NT2/D1 (cell line): ENCODE measurements around the gene ZNF467.

Source experiments
- DNase-seq: peaks from one replicate; pipeline ENCODE4 v3.0.0-alpha.2; 2011; ENCODE audit warnings: low read depth, low spot score
- H3K27me3 ChIP-seq: 2 replicates; pipeline ENCODE4 v1.6.0; 2011; ENCODE audit warnings: mild to moderate bottlenecking; ENCODE audit not compliant: insufficient read length, insufficient read depth
- H3K36me3 ChIP-seq: 2 replicates; pipeline ENCODE4 v1.6.1; 2011; ENCODE audit warnings: mild to moderate bottlenecking, low read length, mixed read lengths; ENCODE audit not compliant: insufficient read depth, insufficient read length
- H3K4me1 ChIP-seq: 2 replicates; pipeline ENCODE4 v1.5.1; 2011; ENCODE audit not compliant: insufficient read depth, insufficient read length
- H3K4me3 ChIP-seq: 2 replicates; pipeline ENCODE4 v1.5.1; 2011; ENCODE audit warnings: low read depth; ENCODE audit not compliant: insufficient read length
- H3K9ac ChIP-seq: 2 replicates; pipeline ENCODE4 v1.6.0; 2011; ENCODE audit warnings: low read depth; ENCODE audit not compliant: insufficient read length
- H3K9me3 ChIP-seq: 2 replicates; pipeline ENCODE4 v1.5.1; 2011; ENCODE audit warnings: mild to moderate bottlenecking, low read length; ENCODE audit not compliant: insufficient read depth
- SUZ12 ChIP-seq: IDR thresholded peaks from 2 replicates; pipeline ENCODE4 v1.6.1; 2011; ENCODE audit not compliant: insufficient read length, insufficient read depth; ENCODE audit errors: extremely low read depth
- YY1 ChIP-seq: IDR thresholded peaks from 2 replicates; pipeline ENCODE4 v1.6.1; 2011; ENCODE audit not compliant: insufficient read length, insufficient read depth
- ZNF274 ChIP-seq: IDR thresholded peaks from 2 replicates; pipeline ENCODE4 v1.6.1; 2011; ENCODE audit warnings: mild to moderate bottlenecking, low read depth, low read length

The ZNF467 gene

GRCh38 chr7:149815121-149815520 is 41.7 kb upstream of the ZNF467 start:
- TF ChIP-seq SUZ12 (no peak), ZNF274 (no peak), YY1 (no peak)
- H3K4me1 ChIP-seq, result peaks cover 9% of the 10 kb centered on the region

DNA sequence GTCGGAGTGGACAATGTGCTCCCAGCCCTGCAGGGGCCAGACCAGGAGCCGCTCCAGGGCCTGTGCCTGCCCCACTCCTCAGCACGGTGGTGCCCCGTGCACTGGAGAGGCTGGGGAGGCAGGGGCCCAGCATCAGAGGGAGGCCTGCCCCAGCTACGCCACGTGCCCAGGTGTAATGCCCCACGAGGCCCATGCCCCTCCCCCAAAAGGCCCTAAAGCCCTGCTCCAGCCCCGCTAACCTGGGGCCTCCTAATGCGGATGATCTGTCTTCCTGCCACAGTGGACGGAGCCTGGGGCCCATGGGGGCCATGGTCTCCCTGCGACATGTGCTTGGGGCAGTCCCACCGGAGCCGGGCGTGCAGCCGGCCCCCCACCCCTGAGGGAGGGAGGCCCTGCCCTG is 41.1 kb upstream of the ZNF467 start:
- TF ChIP-seq ZNF274, result no peak
- TF ChIP-seq SUZ12, result no peak
- TF ChIP-seq YY1, result no peak
- no peak for DNase-seq
- H3K4me3 ChIP-seq, result no peak overlapping the region
- no peaks in the 10 kb centered on the region for H3K27me3 ChIP-seq
- H3K4me1 ChIP-seq, result peaks cover 9% of the 10 kb centered on the region
- no peaks in the 10 kb centered on the region for H3K9me3 ChIP-seq
- H3K9ac ChIP-seq, result no peak overlapping the region
- no peaks in the 10 kb centered on the region for H3K36me3 ChIP-seq

More at GRCh38 chr7:149815121-149815520, 41.7 kb upstream of the ZNF467 start:
- H3K36me3 ChIP-seq, result no peaks in the 10 kb centered on the region
- no peaks in the 10 kb centered on the region for H3K27me3 ChIP-seq
- H3K4me3 ChIP-seq, result no peak overlapping the region
- no peak for DNase-seq
- H3K9ac ChIP-seq, result no peak overlapping the region
- no peaks in the 10 kb centered on the region for H3K9me3 ChIP-seq

DNA sequence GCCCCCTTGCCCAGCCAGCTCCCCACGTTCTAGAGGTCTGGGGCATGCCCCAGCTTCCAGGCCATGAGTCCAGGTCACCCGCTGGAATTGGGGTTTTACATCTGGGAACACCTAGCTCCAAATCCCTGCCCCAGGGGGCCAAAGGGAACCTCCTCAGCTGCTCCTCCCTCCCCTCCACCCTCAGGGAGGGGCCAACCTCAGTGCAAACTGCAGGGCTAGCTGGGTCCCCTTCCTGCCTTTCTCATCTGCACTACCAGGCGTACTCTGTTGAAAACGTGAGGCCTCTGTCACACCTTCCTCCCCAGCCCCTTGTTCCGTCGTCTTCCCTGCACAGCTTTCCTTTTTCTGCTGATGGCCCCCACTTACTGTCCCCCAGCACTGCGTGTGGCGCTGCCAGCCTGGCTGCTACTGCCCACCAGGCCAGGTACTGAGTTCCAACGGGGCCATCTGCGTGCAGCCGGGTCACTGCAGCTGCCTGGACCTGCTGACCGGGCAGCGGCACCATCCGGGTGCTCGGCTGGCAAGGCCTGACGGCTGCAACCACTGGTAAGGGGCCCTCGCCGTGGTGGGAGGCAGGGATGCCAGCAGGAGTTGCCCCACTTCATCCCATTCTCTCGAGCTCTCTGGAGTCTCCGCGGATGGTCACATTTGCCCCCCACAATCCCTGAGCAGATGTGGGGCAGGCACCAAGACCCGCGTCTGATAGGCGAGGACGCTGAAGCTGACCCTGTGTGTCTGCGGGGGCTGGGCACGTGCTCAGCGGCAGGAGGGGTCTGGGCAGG is 40.1 kb upstream of the ZNF467 start:
- TF ChIP-seq YY1, result no peak
- Histone ChIP-seq H3K4me1 (peaks cover 9% of the 10 kb centered on the region), H3K27me3 (no peaks in the 10 kb centered on the region), H3K4me3 (no peak overlapping the region), H3K36me3 (no peaks in the 10 kb centered on the region), H3K9me3 (no peaks in the 10 kb centered on the region), H3K9ac (peak overlapping the region; percentile 42)
- DNase-seq, result no peak

- H3K27me3 ChIP-seq, result no peaks in the 10 kb centered on the region
- TF ChIP-seq ZNF274 (no peak), SUZ12 (no peak), YY1 (no peak)
- DNase-seq, result no peak
- no peaks in the 10 kb centered on the region for H3K9me3 ChIP-seq
- H3K9ac ChIP-seq, result no peak overlapping the region
- no peak overlapping the region for H3K4me3 ChIP-seq
- H3K4me1 ChIP-seq, result peaks cover 9% of the 10 kb centered on the region
- no peaks in the 10 kb centered on the region for H3K36me3 ChIP-seq
Measured at GRCh38 chr7:149811831-149812490, 38.6 kb upstream of the ZNF467 start.

GRCh38 chr7:149811221-149811620 is 37.8 kb upstream of the ZNF467 start:
- H3K27me3 ChIP-seq, result no peaks in the 10 kb centered on the region
- peaks cover 7% of the 10 kb centered on the region for H3K4me1 ChIP-seq
- H3K9me3 ChIP-seq, result no peaks in the 10 kb centered on the region
- H3K4me3 ChIP-seq, result no peak overlapping the region
- H3K36me3 ChIP-seq, result no peaks in the 10 kb centered on the region
- DNase-seq, result no peak
- no peak overlapping the region for H3K9ac ChIP-seq
- TF ChIP-seq SUZ12 (no peak), ZNF274 (no peak), YY1 (no peak)

- TF ChIP-seq ZNF274 (no peak), YY1 (no peak), SUZ12 (no peak)
- Histone ChIP-seq H3K36me3 (no peaks in the 10 kb centered on the region), H3K4me3 (no peak overlapping the region), H3K27me3 (no peaks in the 10 kb centered on the region), H3K9me3 (no peaks in the 10 kb centered on the region), H3K4me1 (peaks cover 3% of the 10 kb centered on the region), H3K9ac (no peak overlapping the region)
- no peak for DNase-seq
Measured at GRCh38 chr7:149809215-149809614, 35.8 kb upstream of the ZNF467 start.

- Histone ChIP-seq H3K9ac (no peak overlapping the region), H3K27me3 (no peaks in the 10 kb centered on the region), H3K36me3 (no peaks in the 10 kb centered on the region), H3K4me3 (no peak overlapping the region), H3K4me1 (no peaks in the 10 kb centered on the region), H3K9me3 (no peaks in the 10 kb centered on the region)
- TF ChIP-seq YY1 (no peak), ZNF274 (no peak), SUZ12 (no peak)
- no peak for DNase-seq
Measured at GRCh38 chr7:149808311-149808710, 34.9 kb upstream of the ZNF467 start.
